HG03025 (cell line): ENCODE results near the gene CACNB4.
A peak's percentile ranks its signal among the peaks of the same experiment; 100 is the strongest.

ENCODE experiments used
- ATAC-seq: cut with Tn5 transposase; IDR thresholded peaks from one replicate; pipeline ENCODE4 v1.9.1; 2021; ENCODE audit warnings: mild to moderate bottlenecking, moderate library complexity; ENCODE audit not compliant: unreplicated experiment, low FRiP score

CACNB4 gene

DNA sequence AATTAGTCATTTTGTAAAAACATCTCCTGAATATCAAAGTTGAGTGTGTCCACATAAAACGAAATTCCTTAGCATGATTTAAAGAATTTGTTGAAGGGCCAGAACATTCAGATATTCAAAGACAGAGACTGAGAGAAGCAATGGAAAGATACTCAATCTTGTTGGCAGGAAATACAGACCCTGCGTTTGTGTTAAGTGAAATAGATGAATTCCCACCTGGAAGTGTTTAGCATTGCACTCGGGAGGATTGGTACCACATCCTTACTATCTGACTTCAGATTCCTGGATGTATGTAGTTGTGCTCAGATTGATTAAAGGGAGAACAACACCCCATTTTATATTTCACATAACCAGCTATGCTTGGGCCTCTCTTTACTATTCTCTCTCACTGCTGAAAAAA is 260.9 kb downstream of the CACNB4 start:
- no peak for ATAC-seq

GRCh38 chr2:151833984-151834383 is 264.9 kb downstream of the CACNB4 start:
- ATAC-seq: peak; percentile 87

GRCh38 chr2:151830961-151831360 is 267.9 kb downstream of the CACNB4 start:
- ATAC-seq: no peak

DNA sequence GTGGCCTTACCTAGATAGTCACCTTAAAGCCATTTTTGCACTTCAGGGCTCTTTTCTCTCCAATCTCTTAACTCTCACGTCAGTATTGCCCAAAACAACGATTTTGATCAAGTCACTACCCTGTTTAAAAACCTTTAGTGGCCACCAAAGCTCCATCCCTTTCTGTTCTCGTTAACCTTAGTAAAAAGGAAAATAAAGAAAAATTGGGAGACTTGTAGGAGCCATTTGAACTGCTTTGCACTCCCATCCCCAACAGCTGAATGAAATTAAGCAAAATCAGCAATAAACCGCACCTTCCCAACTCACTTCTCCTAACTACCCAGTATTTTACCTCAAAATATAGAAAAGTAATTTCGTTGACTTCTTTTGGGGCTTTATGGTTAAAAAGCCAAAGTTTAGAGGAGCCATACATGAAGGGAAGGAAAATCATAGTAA is 269.9 kb downstream of the CACNB4 start:
- ATAC-seq: no peak

GRCh38 chr2:151828143-151828889 is 270.5 kb downstream of the CACNB4 start, which contains the start of gene ARL5A:
Gene ARL5A, minus strand, starts transcription at chr2:151828421. Its CDS starts 245 bp downstream, at chr2:151828176.
- ATAC-seq: peak; percentile 91

DNA sequence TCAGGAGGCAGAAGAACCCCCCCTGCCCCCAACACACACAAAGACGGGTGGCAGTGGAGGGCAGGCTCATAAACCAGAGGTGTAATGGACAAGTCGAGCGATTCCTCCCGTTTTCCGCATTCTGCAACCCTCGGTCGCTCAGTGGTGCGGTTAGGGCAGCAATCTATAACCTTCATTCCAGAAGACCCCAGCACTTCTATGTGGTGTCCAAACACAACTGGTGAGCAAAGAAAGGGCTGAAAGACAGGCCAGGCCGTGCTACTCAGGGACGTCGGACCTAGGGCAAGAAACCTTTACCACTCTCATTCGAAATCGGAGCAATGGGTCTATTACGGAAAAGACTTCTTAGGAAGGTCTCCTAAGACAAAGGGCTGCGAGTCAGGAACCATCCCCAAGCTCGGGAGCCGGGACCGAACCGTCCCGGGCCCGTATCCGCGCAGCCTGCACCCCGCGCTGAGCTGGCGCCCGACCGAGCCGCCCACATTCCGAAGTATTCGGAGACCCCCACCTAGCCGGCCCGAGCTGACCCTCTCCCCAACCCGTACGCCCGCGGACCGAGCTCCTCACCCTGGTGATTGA is 271.2 kb downstream of the CACNB4 start:
- peak; percentile 34 for ATAC-seq

DNA sequence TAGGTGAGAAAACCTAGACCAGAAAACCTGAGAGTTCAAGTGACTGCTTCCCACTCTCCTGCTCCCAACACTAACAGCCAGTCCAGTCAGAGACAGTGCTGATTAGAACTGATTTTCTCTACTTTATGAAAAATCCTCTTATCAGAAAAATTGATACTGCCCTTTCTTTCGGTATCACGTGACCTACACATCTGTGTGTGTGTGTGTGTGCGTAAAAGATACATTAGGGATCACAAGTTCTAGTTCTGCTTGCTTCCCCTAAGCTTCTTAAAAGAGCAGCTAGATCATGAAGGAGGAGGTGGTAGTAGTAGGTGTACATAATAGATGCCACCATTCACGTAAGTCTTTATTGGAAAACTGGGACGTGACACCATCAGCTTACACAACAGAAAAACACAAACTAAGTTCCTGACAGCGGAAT is 272.1 kb downstream of the CACNB4 start:
- no peak for ATAC-seq

- ATAC-seq: no peak
Observed at GRCh38 chr2:151824886-151825285, 274.0 kb downstream of the CACNB4 start.

GRCh38 chr2:151823651-151824050 is 275.2 kb downstream of the CACNB4 start:
- no peak for ATAC-seq

GRCh38 chr2:151819920-151820319 is 278.9 kb downstream of the CACNB4 start:
- ATAC-seq: no peak

- no peak for ATAC-seq
Observed at GRCh38 chr2:151817929-151818328, 280.9 kb downstream of the CACNB4 start.

GRCh38 chr2:151816843-151817242 is 282.0 kb downstream of the CACNB4 start:
- no peak for ATAC-seq

DNA sequence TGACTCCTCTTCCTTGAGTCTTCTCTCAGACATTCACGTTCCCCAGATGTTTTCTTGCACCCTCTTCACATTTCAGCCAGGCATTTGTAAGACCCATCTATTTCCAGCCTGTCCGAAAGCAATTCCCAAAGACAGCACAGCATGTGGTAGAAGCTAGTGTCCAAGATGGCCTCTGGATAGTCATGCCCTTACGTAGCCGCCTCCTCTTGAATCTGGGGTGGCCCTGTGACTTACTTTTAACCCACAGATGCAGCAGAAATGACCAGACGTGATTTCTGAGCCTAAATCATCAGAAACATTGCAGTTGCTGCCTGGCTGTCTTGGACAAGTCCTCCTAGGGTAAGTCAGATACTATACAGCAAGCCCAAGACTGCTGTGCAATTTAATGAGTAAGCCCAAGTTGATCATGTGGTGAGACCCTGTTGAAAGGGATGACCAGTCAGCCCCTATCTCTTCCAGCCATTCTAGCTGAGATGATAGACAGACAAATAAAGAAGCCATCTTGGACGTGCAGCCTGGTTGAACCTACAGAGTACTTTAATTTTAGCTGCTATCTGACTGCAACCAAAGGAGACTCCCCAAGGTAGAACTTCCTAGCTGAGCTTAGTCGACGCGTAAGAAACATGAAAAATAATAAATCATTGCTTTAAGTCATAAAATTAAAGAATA is 282.9 kb downstream of the CACNB4 start:
- no peak for ATAC-seq

DNA sequence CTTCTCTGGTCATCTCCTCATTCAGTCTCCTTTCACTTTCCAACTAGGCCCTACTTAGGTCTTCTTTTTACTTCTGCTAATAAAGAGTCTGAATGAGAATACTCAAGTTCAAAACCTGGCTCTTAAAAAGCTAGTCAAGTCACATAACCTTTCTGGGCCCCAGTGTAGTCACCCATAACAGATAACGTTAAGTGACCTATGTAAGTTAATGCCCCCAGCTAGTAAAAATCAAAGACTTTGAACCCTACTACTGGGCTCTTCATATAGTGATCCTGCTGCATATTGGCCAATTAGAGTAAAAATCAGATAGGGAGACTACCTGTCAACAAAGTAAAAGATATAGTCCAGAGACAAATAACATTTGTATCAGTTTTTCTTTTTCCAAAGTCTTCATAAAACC is 288.4 kb downstream of the CACNB4 start:
- ATAC-seq: no peak

DNA sequence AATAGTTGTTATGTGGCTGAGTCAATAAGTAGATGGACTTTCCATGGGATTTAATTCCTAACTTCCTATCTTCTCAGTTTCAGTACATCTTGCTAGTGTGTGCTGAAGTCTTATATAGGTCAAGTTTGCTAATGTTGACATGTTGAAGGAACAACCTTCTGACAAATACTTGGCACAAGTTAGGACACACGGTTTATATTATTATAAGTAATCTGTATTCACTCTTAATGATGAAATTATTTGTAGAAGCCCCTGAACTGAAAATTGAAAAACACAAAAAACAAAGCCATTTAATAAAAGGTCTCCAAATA is 289.8 kb downstream of the CACNB4 start:
- no peak for ATAC-seq

DNA sequence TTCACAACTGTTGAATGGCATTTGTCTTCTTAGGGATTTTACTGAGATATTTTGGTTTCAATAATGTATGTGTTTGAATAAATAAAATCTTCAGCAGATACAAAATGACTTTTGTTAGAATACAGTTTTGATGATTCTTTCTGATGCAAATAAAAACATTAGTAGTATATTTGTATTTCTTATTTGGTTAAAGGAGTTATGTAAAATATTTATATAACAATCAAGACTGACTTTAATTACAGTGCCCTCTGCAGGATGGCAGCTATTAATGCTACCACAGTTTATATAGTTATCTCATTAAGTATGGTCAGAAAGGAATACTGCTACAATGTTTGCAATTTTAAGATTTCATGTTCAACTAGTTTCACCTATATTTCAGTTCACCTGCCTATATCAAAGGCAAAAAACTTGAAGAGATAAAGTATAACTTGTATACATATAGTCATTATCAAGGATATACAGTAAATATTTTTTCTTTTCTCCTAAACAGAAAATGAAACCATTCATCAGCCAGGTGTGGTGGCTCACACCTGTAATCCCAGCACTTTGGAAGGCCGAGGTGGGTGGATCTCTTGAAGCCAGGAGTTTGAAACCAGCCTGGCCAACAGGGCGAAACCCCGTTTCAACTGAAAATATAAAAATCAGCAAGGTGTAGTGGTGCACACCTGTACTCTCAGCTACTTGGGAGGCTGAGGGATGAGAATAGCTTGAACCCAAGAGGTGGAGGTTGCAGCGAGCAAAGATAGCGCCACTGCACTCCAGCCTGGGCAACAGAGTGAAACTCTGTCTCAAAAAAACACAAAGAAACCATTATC is 290.4 kb downstream of the CACNB4 start:
- no peak for ATAC-seq

GRCh38 chr2:151805961-151806360 is 292.9 kb downstream of the CACNB4 start:
- ATAC-seq: no peak

- ATAC-seq: no peak
Observed at GRCh38 chr2:151805343-151805742, 293.5 kb downstream of the CACNB4 start.

- no peak for ATAC-seq
Observed at GRCh38 chr2:151803811-151804210, 295.0 kb downstream of the CACNB4 start.

DNA sequence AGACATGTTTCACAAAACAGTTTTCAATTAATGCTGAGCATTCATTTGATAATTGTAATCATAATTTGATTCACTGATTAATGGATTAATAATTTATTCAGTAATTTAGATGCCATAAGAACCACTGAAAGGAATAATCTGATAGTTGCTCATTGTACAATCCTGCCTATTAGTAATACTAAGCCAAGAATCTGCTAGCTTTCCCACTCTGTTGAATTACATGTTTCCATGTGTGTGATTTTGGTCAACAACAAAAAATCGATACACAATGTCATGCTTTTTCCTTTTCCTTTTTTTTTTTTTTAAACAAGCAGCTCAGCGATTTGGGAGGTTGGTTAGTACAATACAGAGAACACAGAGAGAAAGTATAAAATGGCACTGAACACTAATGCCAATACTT is 296.5 kb downstream of the CACNB4 start:
- no peak for ATAC-seq

DNA sequence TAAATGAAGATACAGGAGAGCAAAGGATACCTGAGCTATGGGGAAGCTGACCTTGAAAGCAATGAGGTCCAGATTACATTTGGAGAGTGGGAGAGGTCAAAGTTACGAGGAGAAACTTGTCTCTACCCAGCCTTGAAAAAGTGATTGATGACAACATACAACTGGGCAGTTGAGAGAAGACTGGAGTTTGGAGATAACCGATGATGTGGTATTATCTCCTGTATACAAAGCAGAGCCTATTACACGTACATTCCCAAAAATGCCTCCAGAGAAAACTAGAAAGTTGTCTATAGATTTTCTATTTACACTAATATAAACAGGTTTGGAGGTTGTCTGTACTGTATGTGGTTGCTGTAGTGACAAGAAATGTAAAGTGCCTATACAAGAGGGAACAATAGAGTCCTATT is 299.0 kb downstream of the CACNB4 start:
- no peak for ATAC-seq
